Panc1 (cell line): Measurements from ENCODE around the gene GRID1. TPM values are rescaled to one million over a fixed set of nuclear protein-coding genes. Genes with fewer than 3 reads are reported as not detected.

Experiments used
- ATAC-seq: fragments of 200-7000 bp; cut with Tn5 transposase; 2 replicates; pipeline ENCODE4 v1.9.1; 2020; ENCODE audit warnings: mild to moderate bottlenecking, moderate library complexity
- BruUV-seq: library from RNA; stranded (reverse); fragments of 400-500 nt; replicated peaks from 2 replicates; lab custom pipeline; 2021; lab: Mats Ljungman, UMichigan
- CTCF ChIA-PET: fragments of 300-600 bp; sonication (Branson Sonifier 250); formaldehyde crosslinking; loops from one replicate; lab custom pipeline; 2022; ENCODE audit warnings: antibody characterized with exemption; lab: Charles Lee
- POLR2A ChIA-PET: fragments of 300-600 bp; sonication (Branson Sonifier 250); formaldehyde crosslinking; loops from one replicate; lab custom pipeline; 2022; ENCODE audit warnings: antibody characterized with exemption; lab: Charles Lee
- DNase-seq: peaks from one replicate; pipeline ENCODE4 v3.0.0-alpha.2; 2010; ENCODE audit warnings: low read depth, low spot score
- H3K27ac ChIP-seq: 2 replicates; pipeline ENCODE4 v1.5.1; 2011; ENCODE audit warnings: mild to moderate bottlenecking, low read length, inconsistent platforms
- H3K27me3 ChIP-seq: fragments of 200-500 bp; sonication (Bioruptor generic); 2 replicates; pipeline ENCODE4 v1.6.0; 2014; ENCODE audit warnings: low read length, inconsistent platforms; ENCODE audit not compliant: control insufficient read depth, insufficient read depth
- H3K36me3 ChIP-seq: fragments of 200-500 bp; sonication (Bioruptor generic); 2 replicates; pipeline ENCODE4 v1.5.1; 2014; ENCODE audit warnings: inconsistent platforms, mild to moderate bottlenecking, low read length, moderate library complexity; ENCODE audit not compliant: control insufficient read depth, insufficient read depth
- H3K4me1 ChIP-seq: 2 replicates; pipeline ENCODE4 v1.5.1; 2011; ENCODE audit warnings: inconsistent platforms, mild to moderate bottlenecking, low read length, moderate library complexity; ENCODE audit not compliant: control insufficient read depth, insufficient read depth
- H3K4me3 ChIP-seq, 2 experiments: 2 replicates each; pipeline ENCODE4 v1.5.1; 2011 to 2012; ENCODE audit warnings: low read depth in 2 of 2, low read length in 2 of 2, mild to moderate bottlenecking in 2 of 2, inconsistent platforms in 1 of 2, moderate library complexity in 1 of 2
- H3K9me3 ChIP-seq: fragments of 200-500 bp; sonication (Bioruptor generic); 2 replicates; pipeline ENCODE4 v1.5.1; 2014; ENCODE audit warnings: low read depth, mild to moderate bottlenecking, inconsistent platforms, low read length, moderate library complexity; ENCODE audit not compliant: control insufficient read depth, insufficient read depth
- POLR2AphosphoS5 ChIP-seq: IDR thresholded peaks from 2 replicates; pipeline ENCODE4 v1.6.1; 2012; ENCODE audit warnings: mild to moderate bottlenecking, low read depth, low read length, moderate library complexity
- SIN3A ChIP-seq: IDR thresholded peaks from 2 replicates; pipeline ENCODE4 v1.6.1; 2012; ENCODE audit warnings: low read depth, mild to moderate bottlenecking, low read length, moderate library complexity, borderline replicate concordance; ENCODE audit not compliant: insufficient read depth
- TCF7L2 ChIP-seq: IDR thresholded peaks from 2 replicates; pipeline ENCODE4 v1.6.1; 2011; ENCODE audit warnings: mild to moderate bottlenecking, low read depth, low read length, inconsistent platforms
- in situ Hi-C: cut with HindIII; loops from 2 replicates; pipeline ENCODE4 v1.10.0; 2016; ENCODE audit warnings: low sequenced_read_pairs, low pct_unique_long_range_greater_than_20kb
- intact Hi-C: fragments of 100-400 bp; cut with micrococcal nuclease; formaldehyde crosslinking; loops from one replicate; pipeline ENCODE4 v1.10.0; 2022; ENCODE audit not compliant: unreplicated experiment
- total RNA-seq: library from RNA; stranded (reverse); gene quantifications from one replicate; pipeline ENCODE4 v1.2.1, GENCODE V29; 2021; ENCODE audit not compliant: unreplicated experiment
- TF ChIP-seq, protein P1 (sequence below), 2 experiments: IDR thresholded peaks; 2 replicates each; pipeline ENCODE4 v1.6.1; 2011 to 2012; ENCODE audit warnings: low read depth in 2 of 2, control low read depth in 1 of 2, low read length in 1 of 2, mild to moderate bottlenecking in 1 of 2, moderate library complexity in 1 of 2; ENCODE audit not compliant: insufficient read depth in 1 of 2
- TF ChIP-seq, protein P2 (sequence below): fragments of 450-650 bp; IDR thresholded peaks from 2 replicates; pipeline ENCODE4 v1.5.1; 2017; ENCODE audit warnings: mild to moderate bottlenecking

GRID1 gene
- total RNA-seq, 1 experiment from 2014 or later = 2.3 TPM

DNA sequence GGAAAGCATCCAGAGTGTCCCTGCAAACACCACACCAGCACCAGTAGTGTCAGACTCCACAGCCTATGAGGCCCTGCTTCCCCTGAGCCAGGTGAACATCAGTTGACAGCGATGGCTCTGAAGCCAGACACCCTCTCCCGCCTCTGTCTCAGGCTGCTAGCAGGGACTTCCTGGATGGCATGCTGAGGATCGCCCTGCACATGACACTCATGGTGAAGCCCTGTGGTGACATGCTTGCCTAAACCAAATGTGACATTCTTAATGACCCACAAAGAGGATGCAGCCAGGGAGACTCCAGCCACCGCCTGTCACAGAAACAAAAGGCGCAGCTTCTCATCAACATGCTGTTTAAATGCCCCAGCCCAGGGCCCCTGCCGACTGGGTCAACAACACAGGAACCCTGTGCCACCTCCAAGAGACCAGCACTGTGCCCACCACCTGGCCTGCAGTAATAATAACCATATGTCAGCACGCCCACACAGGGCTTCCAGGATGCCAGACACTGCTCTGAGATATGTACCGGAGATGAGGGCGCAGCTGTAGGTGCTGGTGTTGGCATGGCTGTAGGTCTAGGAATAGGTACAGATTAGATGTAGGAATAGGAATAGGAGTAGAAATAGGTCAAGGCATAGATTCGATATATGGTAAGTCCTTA is 81.3 kb downstream of the GRID1 start:
- no peak overlapping the region for H3K27ac ChIP-seq
- TF ChIP-seq SIN3A (no peak), POLR2AphosphoS5 (no peak), TCF7L2 (no peak)
- TF ChIP-seq, protein P1, sequence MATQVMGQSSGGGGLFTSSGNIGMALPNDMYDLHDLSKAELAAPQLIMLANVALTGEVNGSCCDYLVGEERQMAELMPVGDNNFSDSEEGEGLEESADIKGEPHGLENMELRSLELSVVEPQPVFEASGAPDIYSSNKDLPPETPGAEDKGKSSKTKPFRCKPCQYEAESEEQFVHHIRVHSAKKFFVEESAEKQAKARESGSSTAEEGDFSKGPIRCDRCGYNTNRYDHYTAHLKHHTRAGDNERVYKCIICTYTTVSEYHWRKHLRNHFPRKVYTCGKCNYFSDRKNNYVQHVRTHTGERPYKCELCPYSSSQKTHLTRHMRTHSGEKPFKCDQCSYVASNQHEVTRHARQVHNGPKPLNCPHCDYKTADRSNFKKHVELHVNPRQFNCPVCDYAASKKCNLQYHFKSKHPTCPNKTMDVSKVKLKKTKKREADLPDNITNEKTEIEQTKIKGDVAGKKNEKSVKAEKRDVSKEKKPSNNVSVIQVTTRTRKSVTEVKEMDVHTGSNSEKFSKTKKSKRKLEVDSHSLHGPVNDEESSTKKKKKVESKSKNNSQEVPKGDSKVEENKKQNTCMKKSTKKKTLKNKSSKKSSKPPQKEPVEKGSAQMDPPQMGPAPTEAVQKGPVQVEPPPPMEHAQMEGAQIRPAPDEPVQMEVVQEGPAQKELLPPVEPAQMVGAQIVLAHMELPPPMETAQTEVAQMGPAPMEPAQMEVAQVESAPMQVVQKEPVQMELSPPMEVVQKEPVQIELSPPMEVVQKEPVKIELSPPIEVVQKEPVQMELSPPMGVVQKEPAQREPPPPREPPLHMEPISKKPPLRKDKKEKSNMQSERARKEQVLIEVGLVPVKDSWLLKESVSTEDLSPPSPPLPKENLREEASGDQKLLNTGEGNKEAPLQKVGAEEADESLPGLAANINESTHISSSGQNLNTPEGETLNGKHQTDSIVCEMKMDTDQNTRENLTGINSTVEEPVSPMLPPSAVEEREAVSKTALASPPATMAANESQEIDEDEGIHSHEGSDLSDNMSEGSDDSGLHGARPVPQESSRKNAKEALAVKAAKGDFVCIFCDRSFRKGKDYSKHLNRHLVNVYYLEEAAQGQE (IDR thresholded peaks at IDR 0.05; ENCODE audit: insufficient read depth in 1 of 2, low read depth in 2 of 2, low read length in 1 of 2) = no peak
- TF ChIP-seq, protein P2, sequence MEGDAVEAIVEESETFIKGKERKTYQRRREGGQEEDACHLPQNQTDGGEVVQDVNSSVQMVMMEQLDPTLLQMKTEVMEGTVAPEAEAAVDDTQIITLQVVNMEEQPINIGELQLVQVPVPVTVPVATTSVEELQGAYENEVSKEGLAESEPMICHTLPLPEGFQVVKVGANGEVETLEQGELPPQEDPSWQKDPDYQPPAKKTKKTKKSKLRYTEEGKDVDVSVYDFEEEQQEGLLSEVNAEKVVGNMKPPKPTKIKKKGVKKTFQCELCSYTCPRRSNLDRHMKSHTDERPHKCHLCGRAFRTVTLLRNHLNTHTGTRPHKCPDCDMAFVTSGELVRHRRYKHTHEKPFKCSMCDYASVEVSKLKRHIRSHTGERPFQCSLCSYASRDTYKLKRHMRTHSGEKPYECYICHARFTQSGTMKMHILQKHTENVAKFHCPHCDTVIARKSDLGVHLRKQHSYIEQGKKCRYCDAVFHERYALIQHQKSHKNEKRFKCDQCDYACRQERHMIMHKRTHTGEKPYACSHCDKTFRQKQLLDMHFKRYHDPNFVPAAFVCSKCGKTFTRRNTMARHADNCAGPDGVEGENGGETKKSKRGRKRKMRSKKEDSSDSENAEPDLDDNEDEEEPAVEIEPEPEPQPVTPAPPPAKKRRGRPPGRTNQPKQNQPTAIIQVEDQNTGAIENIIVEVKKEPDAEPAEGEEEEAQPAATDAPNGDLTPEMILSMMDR = no peak
- intact Hi-C loops = no loop called here

DNA sequence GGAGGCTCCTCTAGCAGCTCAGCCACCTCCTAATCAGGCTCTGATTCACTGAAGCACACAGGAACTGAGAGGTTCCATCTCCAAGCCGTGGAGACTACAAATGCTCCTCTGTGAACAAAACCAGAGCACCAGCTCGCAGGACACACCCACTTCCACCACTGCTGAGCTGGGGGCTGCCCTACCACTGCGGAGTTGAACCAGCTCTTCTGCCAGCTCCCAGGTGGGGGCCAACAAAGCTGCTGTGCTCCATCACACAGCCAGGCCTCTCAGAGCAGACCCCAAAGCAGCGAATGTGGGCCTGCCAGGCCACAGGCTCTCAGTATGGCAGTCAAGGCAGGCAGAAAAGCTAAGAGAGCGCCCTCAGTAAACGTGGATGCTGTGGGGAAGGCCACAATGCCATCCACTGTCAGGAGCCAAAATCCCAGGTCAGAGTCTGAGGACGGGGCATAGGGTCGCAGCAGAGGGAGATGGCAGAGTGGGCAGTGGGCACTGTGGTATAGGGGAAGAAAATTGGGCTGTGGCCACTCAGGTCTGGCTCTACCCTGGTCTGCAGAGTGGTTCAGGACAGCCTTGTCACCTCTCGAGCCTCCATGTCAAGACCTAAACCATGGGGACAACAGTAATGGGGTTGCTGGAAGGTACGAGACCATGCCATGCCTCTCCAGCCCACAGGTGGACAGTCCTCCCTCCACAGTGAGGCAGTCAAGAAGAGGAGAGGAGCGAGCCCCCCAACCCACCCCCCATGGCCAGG is 82.1 kb downstream of the GRID1 start:
- no peaks in the 10 kb centered on the region for H3K4me1 ChIP-seq
- H3K9me3 ChIP-seq = no peaks in the 10 kb centered on the region
- H3K4me3 ChIP-seq = no peak overlapping the region
- in situ Hi-C loops = no loop called here
- ATAC-seq (no peak), DNase-seq (no peak)
- no TSS peak for BruUV-seq
- no peak overlapping the region for H3K27ac ChIP-seq
- H3K36me3 ChIP-seq = no peaks in the 10 kb centered on the region
- TF ChIP-seq, protein P2 = no peak
- TF ChIP-seq TCF7L2 = no peak
- no peak for TF ChIP-seq SIN3A
- TF ChIP-seq, protein P1 (IDR thresholded peaks at IDR 0.05; ENCODE audit: insufficient read depth in 1 of 2, low read depth in 2 of 2, low read length in 1 of 2) = no peak
- TF ChIP-seq POLR2AphosphoS5 = no peak
- POLR2A ChIA-PET = no interaction called here
- CTCF ChIA-PET = no interaction called here
- intact Hi-C loops = no loop called here
- no peaks in the 10 kb centered on the region for H3K27me3 ChIP-seq

More for the DNA sequence above, 81.3 kb downstream of the GRID1 start:
- BruUV-seq = no TSS peak
- no peaks in the 10 kb centered on the region for H3K27me3 ChIP-seq
- H3K36me3 ChIP-seq = no peaks in the 10 kb centered on the region
- POLR2A ChIA-PET = no interaction called here
- no peaks in the 10 kb centered on the region for H3K9me3 ChIP-seq
- no peaks in the 10 kb centered on the region for H3K4me1 ChIP-seq
- DNase-seq (no peak), ATAC-seq (no peak)
- CTCF ChIA-PET = no interaction called here
- in situ Hi-C loops = no loop called here
- no peak overlapping the region for H3K4me3 ChIP-seq
